ENCODE data around the gene SPEM2.
A peak's percentile ranks its signal among the peaks of the same experiment; 100 is the strongest.

SPEM2 gene

GRCh38 chr17:7425316-7425715 lies at the start of gene SPEM2:
TSS of gene SPEM2 (plus strand) at chr17:7425616. CDS start at chr17:7425689, 73 bp downstream.
- no peak for DNase-seq

DNA sequence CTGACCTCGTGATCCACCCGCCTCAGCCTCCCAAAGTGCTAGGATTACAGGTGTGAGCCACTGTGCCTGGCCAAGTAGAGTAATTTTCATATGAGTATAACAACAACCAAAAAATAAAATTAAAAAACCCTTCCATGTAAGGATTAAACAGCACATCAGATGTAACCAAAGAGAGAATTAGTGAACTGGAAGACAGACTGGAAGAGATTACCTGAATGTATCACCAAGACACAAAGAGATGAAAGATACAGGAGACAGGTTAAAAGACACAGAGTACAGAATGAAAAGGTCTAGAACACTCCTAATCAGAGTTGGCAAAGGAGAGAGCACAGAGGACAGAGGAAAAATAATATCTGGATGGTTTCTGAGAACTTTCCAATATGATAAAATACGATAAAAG lies 46.3 kb upstream of the SPEM2 start:
- no peak for DNase-seq

GRCh38 chr17:7380321-7380720 lies 45.1 kb upstream of the SPEM2 start:
- no peak for DNase-seq

GRCh38 chr17:7380855-7381683 lies 44.3 kb upstream of the SPEM2 start, which contains the start of gene TNK1:
TSS of gene TNK1 (plus strand) at chr17:7381089. CDS start at chr17:7382927, 1,838 bp downstream.
- DNase-seq, result no peak

- DNase-seq, result no peak
These were observed 42.5 kb upstream of the SPEM2 start for GRCh38 chr17:7382901-7383300.

DNA sequence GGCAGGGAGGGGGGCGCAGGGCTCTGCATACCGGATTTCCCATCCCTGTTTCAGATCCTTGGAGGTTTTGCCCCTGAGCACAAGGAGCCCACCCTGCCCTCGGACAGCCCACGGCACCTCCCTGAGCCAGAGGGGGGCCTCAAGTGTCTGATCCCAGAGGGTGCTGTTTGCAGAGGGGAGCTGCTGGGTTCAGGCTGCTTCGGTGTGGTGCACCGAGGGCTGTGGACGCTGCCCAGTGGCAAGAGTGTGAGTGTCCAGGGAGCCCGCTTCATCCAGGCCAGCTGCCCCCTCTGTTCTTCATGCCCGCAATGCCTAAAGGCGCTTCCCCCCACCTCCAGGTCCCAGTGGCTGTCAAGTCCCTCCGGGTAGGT lies 42.1 kb upstream of the SPEM2 start:
- DNase-seq, result no peak

DNA sequence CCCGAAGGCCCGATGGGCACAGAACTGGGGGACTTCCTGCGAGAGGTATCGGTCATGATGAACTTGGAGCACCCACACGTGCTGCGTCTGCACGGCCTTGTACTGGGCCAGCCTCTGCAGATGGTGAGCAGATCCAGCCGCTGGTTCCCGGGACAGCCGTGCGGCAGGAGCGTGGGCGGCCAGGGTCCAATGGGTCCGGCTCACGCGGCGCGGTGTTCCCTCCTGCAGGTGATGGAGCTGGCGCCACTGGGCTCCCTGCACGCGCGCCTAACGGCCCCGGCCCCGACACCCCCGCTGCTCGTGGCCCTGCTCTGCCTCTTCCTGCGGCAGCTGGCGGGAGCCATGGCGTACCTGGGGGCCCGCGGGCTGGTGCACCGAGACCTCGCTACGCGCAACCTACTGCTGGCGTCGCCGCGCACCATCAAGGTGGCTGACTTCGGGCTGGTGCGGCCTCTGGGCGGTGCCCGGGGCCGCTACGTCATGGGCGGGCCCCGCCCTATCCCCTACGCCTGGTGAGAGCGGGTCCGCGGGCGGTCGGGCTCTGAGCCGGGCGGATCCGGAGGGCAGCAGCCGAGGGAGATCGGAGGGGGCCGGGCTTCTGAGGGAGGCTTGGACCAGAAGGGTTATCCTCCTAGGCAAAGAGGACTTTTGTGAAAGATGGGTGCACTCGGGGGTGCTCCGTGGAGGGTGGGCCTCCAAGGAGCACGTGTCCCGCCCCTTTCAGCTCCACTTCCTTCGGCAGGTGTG lies 41.5 kb upstream of the SPEM2 start:
- DNase-seq, result peak; percentile 84

DNA sequence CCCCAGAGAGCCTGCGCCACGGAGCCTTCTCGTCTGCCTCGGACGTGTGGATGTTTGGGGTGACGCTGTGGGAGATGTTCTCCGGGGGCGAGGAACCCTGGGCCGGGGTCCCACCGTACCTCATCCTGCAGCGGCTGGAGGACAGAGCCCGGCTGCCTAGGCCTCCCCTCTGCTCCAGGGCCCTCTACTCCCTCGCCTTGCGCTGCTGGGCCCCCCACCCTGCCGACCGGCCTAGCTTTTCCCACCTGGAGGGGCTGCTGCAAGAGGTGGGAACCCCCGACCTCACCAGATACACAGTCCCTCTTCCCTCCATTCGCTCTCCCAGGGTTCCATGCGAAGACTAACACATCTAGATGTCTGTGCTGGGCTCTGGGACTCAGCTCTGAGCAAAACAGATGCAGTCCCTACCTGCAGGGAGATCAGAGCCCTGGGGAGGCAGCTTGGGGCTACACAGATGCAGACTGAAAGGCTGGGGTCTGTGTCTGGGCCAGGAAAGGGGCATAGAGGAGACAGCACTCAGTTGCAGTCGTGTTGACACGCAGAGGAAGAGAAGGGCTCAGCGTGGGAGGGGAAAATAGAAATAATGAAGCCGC lies 40.8 kb upstream of the SPEM2 start:
- DNase-seq, result no peak

DNA sequence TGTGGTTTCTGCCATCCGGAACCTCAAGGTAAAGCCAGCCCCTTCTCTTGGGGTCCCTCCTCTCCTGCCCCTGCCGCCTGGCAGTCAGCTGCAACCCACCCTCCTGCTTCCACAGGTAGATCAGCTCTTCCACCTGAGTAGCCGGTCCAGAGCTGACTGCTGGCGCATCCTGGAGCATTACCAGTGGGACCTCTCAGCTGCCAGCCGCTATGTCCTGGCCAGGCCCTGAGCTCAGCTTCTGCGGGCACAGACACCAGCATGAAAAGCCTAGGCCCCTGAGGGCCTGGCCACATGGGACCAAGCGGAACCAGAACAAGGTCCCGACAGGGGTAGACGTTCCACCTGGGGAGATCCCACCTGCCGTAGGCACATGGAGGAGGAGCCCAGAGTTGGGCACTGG lies 36.6 kb upstream of the SPEM2 start:
- no peak for DNase-seq

- no peak for DNase-seq
These were observed 35.2 kb upstream of the SPEM2 start for GRCh38 chr17:7389924-7390910.

GRCh38 chr17:7391307-7391706 lies 34.1 kb upstream of the SPEM2 start:
- DNase-seq, result no peak

GRCh38 chr17:7392696-7393612 lies 32.5 kb upstream of the SPEM2 start:
- no peak for DNase-seq

DNA sequence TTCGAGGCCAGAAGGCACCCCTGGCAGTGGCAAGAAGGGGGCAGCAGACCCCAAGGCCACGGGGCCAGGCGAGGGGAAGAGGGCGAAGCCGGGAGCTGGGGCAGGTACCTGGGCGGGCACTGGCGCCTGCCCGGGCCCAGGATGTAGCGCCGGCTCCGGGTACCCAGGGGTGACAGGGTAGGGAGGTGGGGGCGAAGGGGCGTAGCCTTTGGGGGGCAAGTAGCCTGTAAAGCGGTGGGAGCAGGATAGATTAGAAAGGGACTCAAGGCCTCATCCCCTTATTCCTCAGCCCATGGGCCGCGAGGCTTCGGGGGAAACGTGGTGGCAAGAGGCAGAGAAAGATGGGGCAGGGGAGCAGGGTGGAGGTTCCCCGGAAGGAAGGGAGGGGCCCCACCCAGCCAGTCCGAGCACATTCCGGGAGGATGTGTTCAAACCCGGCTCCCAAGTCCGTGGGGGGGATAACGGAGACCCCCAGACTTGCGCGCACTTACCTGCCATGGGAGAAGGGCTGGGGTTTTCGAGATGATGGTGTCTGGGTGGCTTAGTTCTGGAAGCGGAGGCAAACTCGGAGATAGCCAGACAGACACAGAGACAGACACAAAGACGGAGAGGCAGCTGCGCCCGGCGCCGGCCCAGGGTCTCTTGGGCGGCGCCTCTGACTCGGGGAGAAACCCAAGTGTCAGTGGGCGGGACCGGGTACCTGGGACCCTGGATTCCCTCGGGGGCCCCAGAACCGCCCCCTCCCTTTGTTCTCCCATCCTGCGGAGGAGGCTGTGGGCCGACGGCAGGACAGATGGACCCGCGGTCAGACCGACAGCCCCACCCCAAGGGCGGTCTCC lies 31.6 kb upstream of the SPEM2 start:
- peak; percentile 45 for DNase-seq

GRCh38 chr17:7394452-7395191 lies 30.8 kb upstream of the SPEM2 start, which contains the start of gene PLSCR3:
TSS of gene PLSCR3 (minus strand) at chr17:7394525. CDS start at chr17:7394110, 415 bp downstream.
- peak; percentile 91 for DNase-seq

DNA sequence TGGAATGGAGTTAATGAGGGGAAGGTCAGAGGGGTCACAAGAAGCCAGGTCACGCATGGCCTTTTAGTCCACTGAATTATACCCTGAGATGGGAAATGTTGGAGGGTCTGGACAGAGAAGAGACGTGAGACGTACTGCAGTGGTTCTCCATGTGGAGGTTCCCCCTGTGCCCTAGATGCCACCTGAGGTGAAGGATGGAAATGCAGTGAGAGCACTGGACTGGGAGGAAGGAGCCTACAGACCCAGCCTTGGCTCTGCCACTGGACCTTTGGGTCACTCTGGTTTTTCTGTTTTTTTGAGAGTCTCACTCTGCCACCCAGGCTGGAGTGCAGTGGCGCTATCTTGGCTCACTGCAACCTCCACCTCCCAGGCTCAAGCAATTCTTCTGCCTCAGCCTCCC lies 29.3 kb upstream of the SPEM2 start:
- no peak for DNase-seq

- DNase-seq, result no peak
These were observed 26.8 kb upstream of the SPEM2 start for GRCh38 chr17:7398612-7399011.

GRCh38 chr17:7403043-7403726 lies 22.2 kb upstream of the SPEM2 start:
- DNase-seq, result peak; percentile 12

- DNase-seq, result no peak
These were observed 21.8 kb upstream of the SPEM2 start for GRCh38 chr17:7403727-7403976.

Data from activated CD4-positive, alpha-beta T cell treated with anti-CD3 and anti-CD28 coated beads, Interleukin-10, Interleukin-2, amounts not matched to agents 100 ng/mL and 50 ng/mL, durations not matched to agents 16 hours and 8 hours (primary cell).